Peyer's patch (tissue), 4 donors: ENCODE data around the gene CDK18. TPM values are rescaled to one million over a fixed set of nuclear protein-coding genes. Genes with fewer than 3 reads are reported as not detected.

Experiments
- DNase-seq, 3 donors: peaks; one replicate each; pipeline ENCODE4 v3.0.0-alpha.2; 2017 to 2019
- H3K27ac ChIP-seq, 4 donors: fragments of 200-600 bp; sonication (generic); one replicate each; pipeline ENCODE4 v1.5.1; 2016 to 2019
- H3K27me3 ChIP-seq, 2 donors: fragments of 200-600 bp; sonication (generic); one replicate each; pipeline ENCODE4 v1.5.1; 2019
- H3K36me3 ChIP-seq, 3 donors: fragments of 200-600 bp; sonication (generic); one replicate each; pipeline ENCODE4 v1.5.1; 2016 to 2019
- H3K4me1 ChIP-seq, 4 donors: fragments of 200-600 bp; sonication (generic); one replicate each; pipeline ENCODE4 v1.5.1; 2016 to 2019
- H3K4me3 ChIP-seq, 4 donors: fragments of 200-600 bp; sonication (generic); 1 replicate in 3 of 4; 2 replicates in 1 of 4; pipeline ENCODE4 v1.5.1; 2016 to 2019; ENCODE audit warnings: mild to moderate bottlenecking in 1 of 4
- H3K9me3 ChIP-seq, 4 donors: fragments of 200-600 bp; sonication (generic); one replicate each; pipeline ENCODE4 v1.5.1; 2016 to 2019; ENCODE audit warnings: mild to moderate bottlenecking in 1 of 4
- CTCF ChIP-seq, 6 experiments: fragments of 450-650 bp in 4 of 6; fragments of 200-600 bp in 2 of 6; sonication (generic) in 1 of 6; IDR thresholded peaks; one replicate each; pipeline ENCODE4 v1.5.1; 2017 to 2019; ENCODE audit warnings: antibody characterized with exemption in 6 of 6, mild to moderate bottlenecking in 3 of 6, moderate library complexity in 1 of 6
- POLR2A ChIP-seq, 2 donors: fragments of 450-650 bp; IDR thresholded peaks; one replicate each; pipeline ENCODE4 v1.5.1; 2017; ENCODE audit warnings: antibody characterized with exemption in 2 of 2, mild to moderate bottlenecking in 2 of 2, moderate library complexity in 2 of 2
- total RNA-seq, 4 donors: library from RNA; depleted of rRNA; stranded (reverse); fragments of >200 nt; gene quantifications; one replicate each; pipeline ENCODE4 v1.1.0, GENCODE V29; 2016

Gene CDK18
- total RNA-seq, 4 donors from 2014 or later: 47.0 to 126 (median 80.7) TPM

- no peak overlapping the region for H3K4me3 ChIP-seq
- no peak for DNase-seq
- H3K4me1 ChIP-seq: peaks cover 0 to 14% (median 0%) of the 10 kb centered on the region in 4 donors
- H3K27ac ChIP-seq: no peak overlapping the region
- no peaks in the 10 kb centered on the region for H3K9me3 ChIP-seq
- no peaks in the 10 kb centered on the region for H3K27me3 ChIP-seq
- no peaks in the 10 kb centered on the region for H3K36me3 ChIP-seq
- TF ChIP-seq CTCF (IDR thresholded peaks at IDR 0.05) (no peak), POLR2A (IDR thresholded peaks at IDR 0.05) (no peak)
Measured at GRCh38 chr1:205513774-205514173, 9.3 kb downstream of the CDK18 start.

- TF ChIP-seq CTCF (IDR thresholded peaks at IDR 0.05): no peak
- TF ChIP-seq POLR2A (IDR thresholded peaks at IDR 0.05): no peak
- Histone ChIP-seq H3K36me3 (no peaks in the 10 kb centered on the region), H3K4me3 (no peak overlapping the region), H3K9me3 (no peaks in the 10 kb centered on the region), H3K4me1 (peaks cover 0 to 18% (median 0%) of the 10 kb centered on the region in 4 donors), H3K27me3 (no peaks in the 10 kb centered on the region), H3K27ac (no peak overlapping the region)
- DNase-seq: no peak
Measured at GRCh38 chr1:205514211-205515142, 10.0 kb downstream of the CDK18 start.

- peaks cover 0 to 18% (median 0%) of the 10 kb centered on the region in 4 donors for H3K4me1 ChIP-seq
- peak overlapping the region in 3 of 4 donors; percentile 5 to 43 (median 15) for H3K27ac ChIP-seq
- no peak for DNase-seq
- no peak overlapping the region for H3K4me3 ChIP-seq
- no peaks in the 10 kb centered on the region for H3K36me3 ChIP-seq
- H3K9me3 ChIP-seq: no peaks in the 10 kb centered on the region
- H3K27me3 ChIP-seq: no peaks in the 10 kb centered on the region
- TF ChIP-seq CTCF (IDR thresholded peaks at IDR 0.05): no peak
- no peak for TF ChIP-seq POLR2A (IDR thresholded peaks at IDR 0.05)
Measured at GRCh38 chr1:205515781-205516253, 11.3 kb downstream of the CDK18 start.

- peak overlapping the region; percentile 5 to 43 (median 20) for H3K27ac ChIP-seq
- DNase-seq: no peak
- peaks cover 0 to 18% (median 0%) of the 10 kb centered on the region in 4 donors for H3K4me1 ChIP-seq
- no peak for TF ChIP-seq POLR2A (IDR thresholded peaks at IDR 0.05)
- TF ChIP-seq CTCF (IDR thresholded peaks at IDR 0.05): no peak
- no peak overlapping the region for H3K4me3 ChIP-seq
- no peaks in the 10 kb centered on the region for H3K36me3 ChIP-seq
- no peaks in the 10 kb centered on the region for H3K9me3 ChIP-seq
- H3K27me3 ChIP-seq: no peaks in the 10 kb centered on the region
Measured at GRCh38 chr1:205516362-205516761, 11.9 kb downstream of the CDK18 start.

GRCh38 chr1:205517288-205517687 is 12.8 kb downstream of the CDK18 start:
- Histone ChIP-seq H3K4me3 (no peak overlapping the region), H3K27ac (no peak overlapping the region), H3K4me1 (peaks cover 0 to 18% (median 0%) of the 10 kb centered on the region in 4 donors), H3K27me3 (no peaks in the 10 kb centered on the region), H3K36me3 (no peaks in the 10 kb centered on the region), H3K9me3 (no peaks in the 10 kb centered on the region)
- TF ChIP-seq CTCF (IDR thresholded peaks at IDR 0.05) (no peak), POLR2A (IDR thresholded peaks at IDR 0.05) (no peak)
- DNase-seq: no peak
